ENCODE data around the gene EFCAB6. TPM values are rescaled to one million over a fixed set of nuclear protein-coding genes. Genes with fewer than 3 reads are reported as not detected.

Gene EFCAB6
- total and polyA plus RNA-seq, 8 donors = 0.29 to 10.5 (median 3.5) TPM

DNA sequence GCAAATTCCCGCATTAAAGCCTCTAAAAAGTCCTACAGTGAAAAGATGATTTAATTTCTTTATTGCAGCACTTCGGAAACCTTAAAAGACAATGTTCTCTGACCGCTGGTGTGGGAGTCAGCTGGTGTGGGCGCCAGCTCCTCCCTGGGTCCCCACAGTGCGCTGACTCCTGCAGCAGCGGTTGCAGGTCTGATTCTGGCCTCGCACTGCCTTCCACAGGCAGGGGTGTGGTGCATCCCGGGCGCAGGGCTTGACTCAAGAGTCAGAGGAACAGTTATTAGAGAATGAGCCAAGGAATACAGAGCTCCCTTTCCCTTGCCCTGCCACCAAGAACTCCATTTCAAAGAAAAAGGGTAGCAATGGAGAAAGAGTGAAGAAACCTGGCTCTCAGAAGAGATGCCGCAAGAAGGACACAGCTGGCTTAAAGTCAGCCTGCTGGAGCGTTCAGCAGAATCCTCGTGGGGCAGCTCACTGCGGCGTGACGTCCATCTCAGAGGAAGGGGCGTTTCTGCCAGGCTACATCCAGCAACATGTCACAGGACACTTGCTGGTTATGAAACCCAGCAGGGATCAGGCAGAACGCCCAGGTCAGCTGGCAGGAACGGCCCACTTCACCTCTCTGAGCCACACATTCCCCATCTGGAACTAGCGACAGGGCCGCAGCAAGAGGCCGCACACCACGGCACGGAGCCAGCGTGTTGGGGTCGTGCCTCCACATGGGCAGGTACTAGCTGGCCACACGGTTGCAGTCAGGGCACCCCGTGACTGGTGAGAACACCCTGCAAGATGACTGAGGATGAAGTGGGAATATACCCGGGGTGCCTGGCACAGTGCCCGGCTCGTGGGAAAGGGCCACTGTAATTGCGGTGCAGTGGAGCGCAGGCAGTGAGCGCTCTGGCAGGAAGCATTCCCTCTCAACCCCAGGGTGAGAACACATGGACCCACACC is 18.1 kb upstream of the EFCAB6 start:
- H3K4me1 ChIP-seq = peaks cover 6 to 23% (median 11%) of the 10 kb centered on the region in 4 donors
- WGBS, 5 donors = 68 to 76% (median 71%) methylated on average over 33 of the region's 33 CpGs
- no peaks in the 10 kb centered on the region for H3K9me3 ChIP-seq
- peaks cover 0 to 36% (median 0%) of the 10 kb centered on the region in 3 donors for H3K27me3 ChIP-seq
- intact Hi-C loops (cut with DNase I; ENCODE audit: low total_unique reads) = no loop called here
- TF ChIP-seq, protein P1, sequence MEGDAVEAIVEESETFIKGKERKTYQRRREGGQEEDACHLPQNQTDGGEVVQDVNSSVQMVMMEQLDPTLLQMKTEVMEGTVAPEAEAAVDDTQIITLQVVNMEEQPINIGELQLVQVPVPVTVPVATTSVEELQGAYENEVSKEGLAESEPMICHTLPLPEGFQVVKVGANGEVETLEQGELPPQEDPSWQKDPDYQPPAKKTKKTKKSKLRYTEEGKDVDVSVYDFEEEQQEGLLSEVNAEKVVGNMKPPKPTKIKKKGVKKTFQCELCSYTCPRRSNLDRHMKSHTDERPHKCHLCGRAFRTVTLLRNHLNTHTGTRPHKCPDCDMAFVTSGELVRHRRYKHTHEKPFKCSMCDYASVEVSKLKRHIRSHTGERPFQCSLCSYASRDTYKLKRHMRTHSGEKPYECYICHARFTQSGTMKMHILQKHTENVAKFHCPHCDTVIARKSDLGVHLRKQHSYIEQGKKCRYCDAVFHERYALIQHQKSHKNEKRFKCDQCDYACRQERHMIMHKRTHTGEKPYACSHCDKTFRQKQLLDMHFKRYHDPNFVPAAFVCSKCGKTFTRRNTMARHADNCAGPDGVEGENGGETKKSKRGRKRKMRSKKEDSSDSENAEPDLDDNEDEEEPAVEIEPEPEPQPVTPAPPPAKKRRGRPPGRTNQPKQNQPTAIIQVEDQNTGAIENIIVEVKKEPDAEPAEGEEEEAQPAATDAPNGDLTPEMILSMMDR (IDR thresholded peaks at IDR 0.05) = no peak
- TF ChIP-seq POLR2A (IDR thresholded peaks at IDR 0.05) = no peak
- no peak for TF ChIP-seq POLR2AphosphoS5 (IDR thresholded peaks at IDR 0.05)
- TF ChIP-seq EP300 (IDR thresholded peaks at IDR 0.05) = no peak
- DNase-seq = no peak
- no peaks in the 10 kb centered on the region for H3K36me3 ChIP-seq
- peak overlapping the region in 2 of 5 donors; percentile 57 to 58 for H3K27ac ChIP-seq
- H3K4me3 ChIP-seq = no peak overlapping the region

DNA sequence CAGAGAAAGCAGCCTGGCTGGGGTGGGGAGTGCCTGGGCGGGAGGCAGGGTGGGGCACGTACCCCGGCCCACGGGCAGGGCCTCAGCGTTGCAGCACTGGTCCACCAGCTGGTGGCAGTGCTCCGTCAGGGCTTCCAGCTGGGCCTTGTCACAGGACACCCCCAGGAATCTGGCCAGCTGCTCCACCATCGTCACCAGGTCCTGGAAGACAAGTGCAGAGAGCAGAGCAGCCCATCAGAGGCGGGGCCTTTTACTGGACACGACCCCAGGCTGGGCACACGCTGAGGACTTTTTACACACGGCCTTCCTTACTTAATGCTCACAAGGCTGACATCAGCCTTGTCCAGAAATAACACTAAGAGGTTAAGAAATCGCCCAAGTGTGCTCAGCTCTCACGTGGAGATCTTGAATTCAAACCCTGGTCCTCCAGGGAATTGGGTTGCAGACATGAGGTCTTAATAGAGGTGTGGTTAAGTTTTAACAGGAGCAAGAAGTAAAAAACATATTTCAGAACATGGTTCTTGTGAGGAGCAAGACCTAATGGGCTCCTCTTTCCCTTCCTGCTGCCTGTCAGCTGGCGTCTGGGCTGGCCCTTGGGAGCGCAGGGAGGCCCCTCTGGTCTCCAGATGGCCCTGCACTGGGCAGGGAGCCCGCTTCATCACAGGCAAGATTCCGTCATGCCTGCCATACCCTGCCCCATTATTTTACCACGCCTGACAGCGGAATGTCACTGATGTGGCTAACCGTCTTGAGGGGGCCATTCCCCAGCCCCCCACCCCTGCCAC is 17.1 kb upstream of the EFCAB6 start:
- Histone ChIP-seq H3K4me3 (no peak overlapping the region), H3K27me3 (peaks cover 0 to 32% (median 0%) of the 10 kb centered on the region in 3 donors), H3K36me3 (no peaks in the 10 kb centered on the region), H3K4me1 (peaks cover 7 to 23% (median 14%) of the 10 kb centered on the region in 4 donors), H3K27ac (peak overlapping the region in 2 of 5 donors; percentile 57 to 58), H3K9me3 (no peaks in the 10 kb centered on the region)
- TF ChIP-seq EP300 (IDR thresholded peaks at IDR 0.05) (no peak), POLR2AphosphoS5 (IDR thresholded peaks at IDR 0.05) (no peak), POLR2A (IDR thresholded peaks at IDR 0.05) (no peak)
- TF ChIP-seq, protein P1 (IDR thresholded peaks at IDR 0.05) = no peak
- 39 to 59% (median 54%) methylated on average over 15 to 20 of the region's 20 CpGs for WGBS, 5 donors
- intact Hi-C loops (cut with DNase I; ENCODE audit: low total_unique reads) = no loop called here
- peak in 1 of 2 donors; percentile 80 for DNase-seq

DNA sequence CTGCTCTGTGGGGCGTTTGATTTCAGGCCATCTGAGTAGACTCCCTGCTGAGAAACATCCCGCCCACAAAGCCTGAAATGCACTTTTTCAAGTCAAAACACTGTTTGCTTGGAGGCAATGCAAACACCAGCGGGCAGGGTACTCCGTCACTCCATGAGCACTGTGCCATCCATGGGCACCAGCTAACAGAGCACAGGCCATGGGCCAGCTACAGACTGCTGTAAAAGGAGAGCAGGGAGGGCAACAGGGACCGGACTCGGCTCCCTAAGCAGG is 16.6 kb upstream of the EFCAB6 start:
- TF ChIP-seq, protein P1 (IDR thresholded peaks at IDR 0.05) = no peak
- TF ChIP-seq EP300 (IDR thresholded peaks at IDR 0.05) (no peak), POLR2AphosphoS5 (IDR thresholded peaks at IDR 0.05) (no peak), POLR2A (IDR thresholded peaks at IDR 0.05) (no peak)
- Histone ChIP-seq H3K4me3 (no peak overlapping the region), H3K27ac (no peak overlapping the region), H3K4me1 (peaks cover 11 to 25% (median 18%) of the 10 kb centered on the region in 4 donors), H3K36me3 (no peaks in the 10 kb centered on the region), H3K27me3 (peaks cover 0 to 27% (median 0%) of the 10 kb centered on the region in 3 donors), H3K9me3 (no peaks in the 10 kb centered on the region)
- DNase-seq = no peak
- intact Hi-C loops (cut with DNase I; ENCODE audit: low total_unique reads) = no loop called here
- 77 to 81% (median 78%) methylated on average over 5 to 6 of the region's 6 CpGs for WGBS, 5 donors

DNA sequence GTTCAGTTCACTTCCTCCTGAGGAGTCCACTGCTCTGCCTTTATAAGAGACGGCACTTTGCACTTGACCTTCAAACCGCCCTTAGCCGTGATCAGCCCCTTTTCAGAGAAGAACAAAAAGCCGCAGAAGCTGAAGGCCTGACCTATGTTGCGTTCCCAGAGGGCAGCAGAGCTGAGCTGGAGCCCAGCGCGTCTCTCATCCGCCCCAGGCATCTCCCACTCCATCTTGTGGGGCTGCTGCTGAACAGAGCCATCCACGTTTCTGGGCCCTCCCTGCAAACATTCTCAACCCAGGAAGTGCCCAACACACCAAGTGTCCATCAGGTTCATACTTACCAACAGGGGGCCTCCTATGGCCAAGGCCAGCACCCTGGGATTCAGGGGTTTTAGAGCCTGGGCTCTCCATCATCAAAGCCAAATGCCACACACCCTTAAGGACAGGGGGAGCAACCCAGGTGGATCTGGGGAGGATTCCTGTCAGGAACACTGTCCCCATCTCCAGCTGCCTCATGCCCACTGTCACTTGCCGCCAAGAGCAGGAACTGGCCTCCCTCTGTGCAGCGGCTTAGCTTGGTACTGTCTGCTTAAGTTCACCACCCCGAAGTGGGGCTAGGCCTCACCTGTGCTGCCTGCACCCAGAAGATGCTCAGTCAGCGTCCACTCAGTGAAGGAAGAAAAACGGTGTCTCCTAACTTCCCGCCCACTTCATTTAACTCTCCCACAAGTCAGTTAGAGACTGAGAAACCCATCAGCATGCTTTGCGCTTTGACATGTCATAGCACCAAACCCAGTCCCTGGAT is 16.0 kb upstream of the EFCAB6 start:
- DNase-seq = peak in 1 of 2 donors; percentile 8
- H3K36me3 ChIP-seq = no peaks in the 10 kb centered on the region
- H3K9me3 ChIP-seq = no peaks in the 10 kb centered on the region
- H3K27ac ChIP-seq = no peak overlapping the region
- 83 to 86% (median 85%) methylated on average over 16 of the region's 16 CpGs for WGBS, 5 donors
- peaks cover 0 to 26% (median 4%) of the 10 kb centered on the region in 3 donors for H3K27me3 ChIP-seq
- intact Hi-C loops (cut with DNase I; ENCODE audit: low total_unique reads) = no loop called here
- no peak overlapping the region for H3K4me3 ChIP-seq
- no peak for TF ChIP-seq EP300 (IDR thresholded peaks at IDR 0.05)
- TF ChIP-seq, protein P1 (IDR thresholded peaks at IDR 0.05) = no peak
- no peak for TF ChIP-seq POLR2AphosphoS5 (IDR thresholded peaks at IDR 0.05)
- no peak for TF ChIP-seq POLR2A (IDR thresholded peaks at IDR 0.05)
- peaks cover 15 to 29% (median 20%) of the 10 kb centered on the region in 4 donors for H3K4me1 ChIP-seq
